Measurements from ENCODE around the gene OST4.

The OST4 gene

GRCh38 chr2:27029051-27029450, 42.4 kb downstream of the OST4 start:
- Histone ChIP-seq H3K4me3 (ENCODE audit: low read depth, low read length, poor library complexity, severe bottlenecking) (no peak overlapping the region), H2AFZ (ENCODE audit: low read length) (no peak overlapping the region), H4K20me1 (ENCODE audit: insufficient read depth, low read length) (no peaks in the 10 kb centered on the region), H3K9me2 (ENCODE audit: low read depth, low read length) (no peaks in the 10 kb centered on the region), H3K9me3 (ENCODE audit: low read length) (no peaks in the 10 kb centered on the region), H3F3A (ENCODE audit: insufficient read depth, low read length) (no peaks in the 10 kb centered on the region), H3K36me3 (ENCODE audit: insufficient read depth, low read length) (no peaks in the 10 kb centered on the region), H3K27me3 (ENCODE audit: insufficient read depth, low read length) (no peaks in the 10 kb centered on the region), H3K4me2 (ENCODE audit: low read length) (no peak overlapping the region), H3K79me2 (ENCODE audit: insufficient read depth, low read length) (0 out of 2 replicates have a peak, but pooled peaks cover 6% of the 10 kb centered on the region), H3K9ac (ENCODE audit: low read length) (no peak overlapping the region), H3K27ac (ENCODE audit: low read depth, low read length, poor library complexity, severe bottlenecking) (no peak overlapping the region), H3K4me1 (ENCODE audit: insufficient read depth, low read length, severe bottlenecking) (peaks cover 12% of the 10 kb centered on the region)
- TF ChIP-seq EZH2 (IDR thresholded peaks at IDR 0.05; ENCODE audit: borderline replicate concordance, low read length), result no peak
- TF ChIP-seq, protein P1, sequence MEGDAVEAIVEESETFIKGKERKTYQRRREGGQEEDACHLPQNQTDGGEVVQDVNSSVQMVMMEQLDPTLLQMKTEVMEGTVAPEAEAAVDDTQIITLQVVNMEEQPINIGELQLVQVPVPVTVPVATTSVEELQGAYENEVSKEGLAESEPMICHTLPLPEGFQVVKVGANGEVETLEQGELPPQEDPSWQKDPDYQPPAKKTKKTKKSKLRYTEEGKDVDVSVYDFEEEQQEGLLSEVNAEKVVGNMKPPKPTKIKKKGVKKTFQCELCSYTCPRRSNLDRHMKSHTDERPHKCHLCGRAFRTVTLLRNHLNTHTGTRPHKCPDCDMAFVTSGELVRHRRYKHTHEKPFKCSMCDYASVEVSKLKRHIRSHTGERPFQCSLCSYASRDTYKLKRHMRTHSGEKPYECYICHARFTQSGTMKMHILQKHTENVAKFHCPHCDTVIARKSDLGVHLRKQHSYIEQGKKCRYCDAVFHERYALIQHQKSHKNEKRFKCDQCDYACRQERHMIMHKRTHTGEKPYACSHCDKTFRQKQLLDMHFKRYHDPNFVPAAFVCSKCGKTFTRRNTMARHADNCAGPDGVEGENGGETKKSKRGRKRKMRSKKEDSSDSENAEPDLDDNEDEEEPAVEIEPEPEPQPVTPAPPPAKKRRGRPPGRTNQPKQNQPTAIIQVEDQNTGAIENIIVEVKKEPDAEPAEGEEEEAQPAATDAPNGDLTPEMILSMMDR (IDR thresholded peaks at IDR 0.05; ENCODE audit: low read length), result no peak

GRCh38 chr2:27027211-27027651, 44.2 kb downstream of the OST4 start:
- Histone ChIP-seq H3K9ac (ENCODE audit: low read length) (no peak overlapping the region), H3F3A (ENCODE audit: insufficient read depth, low read length) (no peaks in the 10 kb centered on the region)

DNA sequence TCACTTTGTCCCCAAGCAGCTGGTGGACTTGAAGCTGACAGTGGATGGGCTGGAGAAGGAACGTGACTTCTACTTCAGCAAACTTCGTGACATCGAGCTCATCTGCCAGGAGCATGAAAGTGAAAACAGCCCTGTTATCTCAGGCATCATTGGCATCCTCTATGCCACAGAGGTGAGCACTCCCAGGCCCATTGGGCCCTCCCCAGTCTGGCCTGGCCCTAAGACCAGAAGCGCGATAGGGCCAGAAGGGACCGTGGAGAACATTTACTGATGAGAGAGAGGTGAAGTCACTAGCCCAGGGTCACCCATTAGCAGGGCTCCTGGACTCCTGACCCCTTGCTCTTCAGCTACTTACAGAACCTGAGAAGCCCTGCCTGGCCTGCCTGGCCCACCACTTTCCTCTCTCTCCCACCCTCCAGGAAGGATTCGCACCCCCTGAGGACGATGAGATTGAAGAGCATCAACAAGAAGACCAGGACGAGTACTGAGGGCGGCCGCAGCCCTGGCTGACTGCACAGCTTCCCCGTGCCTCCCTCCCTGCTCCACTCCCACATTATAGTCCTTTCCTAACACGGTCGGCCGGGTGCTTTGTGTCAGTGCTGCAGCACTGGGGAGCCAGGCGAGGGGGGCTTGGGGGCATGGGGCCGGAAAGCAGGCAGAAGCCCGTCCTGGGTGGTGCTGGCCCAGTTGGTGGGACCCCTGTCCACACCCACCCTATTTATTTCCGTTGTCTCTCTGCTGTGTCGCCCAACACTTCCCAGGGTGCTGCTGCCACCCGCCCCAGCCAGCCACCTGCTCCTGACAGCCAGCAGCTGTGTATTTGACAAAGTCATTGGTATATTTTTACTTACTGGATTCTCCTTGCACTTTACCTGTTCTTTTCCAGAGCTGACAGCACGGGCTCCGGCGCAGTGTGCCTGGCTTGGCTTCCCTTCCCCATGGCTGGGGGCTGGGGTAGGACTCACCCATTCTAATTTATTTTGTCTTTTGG, 45.3 kb downstream of the OST4 start:
- TF ChIP-seq, protein P1 (IDR thresholded peaks at IDR 0.05; ENCODE audit: low read length), result no peak
- no peak for TF ChIP-seq EZH2 (IDR thresholded peaks at IDR 0.05; ENCODE audit: borderline replicate concordance, low read length)
- H3K9me3 ChIP-seq (ENCODE audit: low read length), result no peaks in the 10 kb centered on the region

More at GRCh38 chr2:27027211-27027651, 44.2 kb downstream of the OST4 start:
- H3K9me3 ChIP-seq (ENCODE audit: low read length), result no peaks in the 10 kb centered on the region
- no peaks in the 10 kb centered on the region for H3K9me2 ChIP-seq (ENCODE audit: low read depth, low read length)
- H3K4me3 ChIP-seq (ENCODE audit: low read depth, low read length, poor library complexity, severe bottlenecking), result no peak overlapping the region
- H4K20me1 ChIP-seq (ENCODE audit: insufficient read depth, low read length), result no peaks in the 10 kb centered on the region
- no peak overlapping the region for H2AFZ ChIP-seq (ENCODE audit: low read length)
- TF ChIP-seq, protein P1 (IDR thresholded peaks at IDR 0.05; ENCODE audit: low read length), result no peak
- no peak for TF ChIP-seq EZH2 (IDR thresholded peaks at IDR 0.05; ENCODE audit: borderline replicate concordance, low read length)
- H3K4me2 ChIP-seq (ENCODE audit: low read length), result no peak overlapping the region
- H3K27ac ChIP-seq (ENCODE audit: low read depth, low read length, poor library complexity, severe bottlenecking), result no peak overlapping the region
- H3K4me1 ChIP-seq (ENCODE audit: insufficient read depth, low read length, severe bottlenecking), result peaks cover 4% of the 10 kb centered on the region
- no peaks in the 10 kb centered on the region for H3K36me3 ChIP-seq (ENCODE audit: insufficient read depth, low read length)
- no peaks in the 10 kb centered on the region for H3K27me3 ChIP-seq (ENCODE audit: insufficient read depth, low read length)
- H3K79me2 ChIP-seq (ENCODE audit: insufficient read depth, low read length), result no peaks in the 10 kb centered on the region

More for the DNA sequence above, 45.3 kb downstream of the OST4 start:
- no peaks in the 10 kb centered on the region for H3F3A ChIP-seq (ENCODE audit: insufficient read depth, low read length)
- H2AFZ ChIP-seq (ENCODE audit: low read length), result no peak overlapping the region
- no peak overlapping the region for H3K4me2 ChIP-seq (ENCODE audit: low read length)
- no peaks in the 10 kb centered on the region for H3K36me3 ChIP-seq (ENCODE audit: insufficient read depth, low read length)
- H3K4me3 ChIP-seq (ENCODE audit: low read depth, low read length, poor library complexity, severe bottlenecking), result no peak overlapping the region
- no peaks in the 10 kb centered on the region for H4K20me1 ChIP-seq (ENCODE audit: insufficient read depth, low read length)
- H3K27ac ChIP-seq (ENCODE audit: low read depth, low read length, poor library complexity, severe bottlenecking), result no peak overlapping the region
- H3K4me1 ChIP-seq (ENCODE audit: insufficient read depth, low read length, severe bottlenecking), result no peaks in the 10 kb centered on the region
- no peaks in the 10 kb centered on the region for H3K27me3 ChIP-seq (ENCODE audit: insufficient read depth, low read length)
- H3K9ac ChIP-seq (ENCODE audit: low read length), result no peak overlapping the region
- no peaks in the 10 kb centered on the region for H3K79me2 ChIP-seq (ENCODE audit: insufficient read depth, low read length)
- H3K9me2 ChIP-seq (ENCODE audit: low read depth, low read length), result no peaks in the 10 kb centered on the region

All from OCI-LY1 (cell line).